ENCODE measurements around the gene CDK5RAP2. TPM values are rescaled to one million over a fixed set of nuclear protein-coding genes. Genes with fewer than 3 reads are reported as not detected.

The CDK5RAP2 gene
- polyA plus RNA-seq, 1 experiment: 30.3 TPM

- ChIA-PET POLR2A (no interaction called here), CTCF (no interaction called here)
- H3K4me3 ChIP-seq (ENCODE audit: low read depth, low read length): no peak overlapping the region
- no peaks in the 10 kb centered on the region for H3K27me3 ChIP-seq (ENCODE audit: control insufficient read depth, insufficient read depth, low read length)
- TF ChIP-seq CTCF (IDR thresholded peaks at IDR 0.05; ENCODE audit: low read depth, low read length): no peak
- no peak overlapping the region for H3K27ac ChIP-seq (ENCODE audit: low read depth, low read length)
- no peak for DNase-seq (ENCODE audit: low read depth, low spot score)
- H3K9me3 ChIP-seq (ENCODE audit: control insufficient read depth, insufficient read depth, low read length): no peaks in the 10 kb centered on the region; the same call in 1 of the 2 replicates
These were observed 189.3 kb downstream of the CDK5RAP2 start for GRCh38 chr9:120390637-120391190.

- ChIA-PET CTCF (no interaction called here), POLR2A (no interaction called here)
- TF ChIP-seq CTCF (IDR thresholded peaks at IDR 0.05; ENCODE audit: low read depth, low read length): no peak
These were observed 190.1 kb downstream of the CDK5RAP2 start for GRCh38 chr9:120389867-120390266.

GRCh38 chr9:120389300-120389699 is 190.7 kb downstream of the CDK5RAP2 start:
- Histone ChIP-seq H3K27me3 (ENCODE audit: control insufficient read depth, insufficient read depth, low read length) (no peaks in the 10 kb centered on the region), H3K9me3 (ENCODE audit: control insufficient read depth, insufficient read depth, low read length) (no peaks in the 10 kb centered on the region; the same call in 1 of the 2 replicates), H3K27ac (ENCODE audit: low read depth, low read length) (no peak overlapping the region), H3K4me3 (ENCODE audit: low read depth, low read length) (no peak overlapping the region)
- POLR2A ChIA-PET: no interaction called here
- CTCF ChIA-PET: interaction anchor here (1.2 kb wide), 1 partner anchor 23 kb away, joined by 3 read pairs; no protein-coding TSS in a partner anchor
- no peak for DNase-seq (ENCODE audit: low read depth, low spot score)
- no peak for TF ChIP-seq CTCF (IDR thresholded peaks at IDR 0.05; ENCODE audit: low read depth, low read length)

More at GRCh38 chr9:120389867-120390266, 190.1 kb downstream of the CDK5RAP2 start:
- Histone ChIP-seq H3K27me3 (ENCODE audit: control insufficient read depth, insufficient read depth, low read length) (no peaks in the 10 kb centered on the region), H3K4me3 (ENCODE audit: low read depth, low read length) (no peak overlapping the region), H3K9me3 (ENCODE audit: control insufficient read depth, insufficient read depth, low read length) (no peaks in the 10 kb centered on the region; the same call in 1 of the 2 replicates), H3K27ac (ENCODE audit: low read depth, low read length) (no peak overlapping the region)
- DNase-seq (ENCODE audit: low read depth, low spot score): no peak

- CTCF ChIA-PET: interaction anchor here (0.9 to 1.2 kb wide), 2 partner anchors 21 to 50 kb away, joined by 3 read pairs; no protein-coding TSS in a partner anchor
These were observed 191.7 kb downstream of the CDK5RAP2 start for GRCh38 chr9:120388003-120388855.

More at GRCh38 chr9:120388003-120388855, 191.7 kb downstream of the CDK5RAP2 start:
- TF ChIP-seq CTCF (IDR thresholded peaks at IDR 0.05; ENCODE audit: low read depth, low read length): no peak
- no peaks in the 10 kb centered on the region for H3K27me3 ChIP-seq (ENCODE audit: control insufficient read depth, insufficient read depth, low read length)
- H3K27ac ChIP-seq (ENCODE audit: low read depth, low read length): no peak overlapping the region
- no peak for DNase-seq (ENCODE audit: low read depth, low spot score)
- POLR2A ChIA-PET: no interaction called here
- H3K9me3 ChIP-seq (ENCODE audit: control insufficient read depth, insufficient read depth, low read length): no peaks in the 10 kb centered on the region; the same call in 1 of the 2 replicates
- no peak overlapping the region for H3K4me3 ChIP-seq (ENCODE audit: low read depth, low read length)

All from AG04450 (cell line).